Dermis microvascular lymphatic vessel endothelial cell (primary cell): ENCODE measurements around the gene TRIP13. TPM values are rescaled to one million over a fixed set of nuclear protein-coding genes. Genes with fewer than 3 reads are reported as not detected.

Source experiments
- DNase-seq, 2 donors: peaks; one replicate each; pipeline versions ENCODE4 v3.0.0 to v3.0.0-alpha.2; 2010; ENCODE audit warnings: low read depth in 2 of 2
- total RNA-seq: library from RNA; depleted of rRNA; stranded (reverse); fragments of >200 nt; gene quantifications from 2 replicates; pipeline ENCODE4 v1.2.1, GENCODE V29; 2014

Gene TRIP13
- total RNA-seq, 1 donor from 2014 or later, result 19.4 TPM

DNA sequence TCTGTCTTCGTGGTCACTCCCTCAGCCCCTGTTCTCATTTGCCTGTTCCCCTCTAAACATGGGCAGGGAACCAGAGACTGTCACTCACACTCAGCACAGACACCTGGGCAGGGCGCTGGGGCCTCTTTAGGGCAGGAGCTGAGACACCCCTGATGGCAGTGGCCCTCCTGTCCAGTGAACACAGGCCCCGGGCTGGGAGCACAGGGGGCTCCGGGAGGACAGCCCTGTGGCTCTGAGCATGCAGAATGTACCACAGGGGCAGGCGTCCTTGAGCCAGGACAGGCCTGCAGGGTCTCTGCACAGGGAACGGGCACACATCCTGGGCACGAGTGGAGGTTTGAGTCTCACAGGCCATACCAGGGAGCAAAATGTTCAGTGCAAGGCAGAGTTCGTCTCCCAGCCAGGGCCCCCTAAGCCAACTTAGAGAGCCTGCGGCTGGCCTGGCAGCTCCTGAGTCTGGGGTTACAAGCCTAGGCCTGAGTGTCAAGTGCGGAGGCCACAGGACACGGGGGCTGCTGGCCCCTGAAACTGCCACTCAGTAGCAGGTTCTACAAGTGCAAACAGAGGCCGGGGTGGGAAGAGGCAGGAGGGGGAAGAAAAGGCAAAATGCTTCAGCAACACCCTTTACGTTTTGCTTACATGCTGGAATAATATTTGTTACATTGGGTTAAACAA lies 60.0 kb downstream of the TRIP13 start:
- DNase-seq, result no peak

DNA sequence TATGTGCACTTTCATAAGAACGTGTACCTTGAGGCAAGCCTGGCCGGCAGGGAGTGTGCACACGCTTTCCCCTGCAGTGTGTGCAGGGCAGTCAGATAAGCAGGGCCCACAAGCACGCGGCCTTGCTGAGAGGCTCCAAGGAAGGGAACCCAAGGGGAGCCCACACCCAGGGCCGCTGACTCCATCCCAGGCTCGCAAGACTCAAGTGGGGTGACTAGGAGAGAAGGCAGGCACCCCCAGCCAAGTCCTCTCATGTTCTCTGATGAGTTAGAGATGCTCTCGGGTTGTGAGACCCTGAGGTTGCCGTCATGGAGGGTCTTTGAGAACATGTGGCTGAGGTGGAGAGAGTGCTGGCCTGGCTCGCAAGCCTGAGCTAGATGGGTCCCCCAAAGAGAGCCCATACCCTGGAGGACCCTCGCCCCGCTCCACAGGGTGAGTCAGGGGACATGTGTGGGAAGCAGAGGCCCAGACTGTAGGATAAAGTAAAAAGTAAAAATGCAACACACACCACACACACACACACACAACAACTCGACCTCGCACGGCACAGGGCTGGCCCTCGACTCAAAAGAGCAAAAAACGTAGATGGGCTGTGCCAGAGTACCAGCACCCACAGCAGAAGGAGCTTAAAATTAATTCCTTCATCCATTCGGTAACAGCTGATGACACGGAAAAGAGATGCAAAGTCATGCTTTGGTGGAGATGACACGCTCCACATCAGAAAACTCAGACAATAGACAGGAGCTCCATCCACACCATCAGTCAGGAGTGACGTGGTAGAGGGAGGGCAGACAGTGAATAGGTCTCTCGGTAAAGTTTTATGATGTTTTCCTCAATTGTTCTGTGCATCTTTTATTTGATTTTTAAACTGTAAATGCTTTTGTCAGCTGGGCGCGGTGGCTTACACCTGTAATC lies 61.1 kb downstream of the TRIP13 start:
- no peak for DNase-seq

GRCh38 chr5:955886-956761 lies 63.4 kb downstream of the TRIP13 start:
- DNase-seq, result no peak

GRCh38 chr5:956941-957747 lies 64.5 kb downstream of the TRIP13 start:
- peak; percentile 73 for DNase-seq

GRCh38 chr5:957748-958485 lies 65.2 kb downstream of the TRIP13 start:
- DNase-seq, result peak in 1 of 2 donors; percentile 28

DNA sequence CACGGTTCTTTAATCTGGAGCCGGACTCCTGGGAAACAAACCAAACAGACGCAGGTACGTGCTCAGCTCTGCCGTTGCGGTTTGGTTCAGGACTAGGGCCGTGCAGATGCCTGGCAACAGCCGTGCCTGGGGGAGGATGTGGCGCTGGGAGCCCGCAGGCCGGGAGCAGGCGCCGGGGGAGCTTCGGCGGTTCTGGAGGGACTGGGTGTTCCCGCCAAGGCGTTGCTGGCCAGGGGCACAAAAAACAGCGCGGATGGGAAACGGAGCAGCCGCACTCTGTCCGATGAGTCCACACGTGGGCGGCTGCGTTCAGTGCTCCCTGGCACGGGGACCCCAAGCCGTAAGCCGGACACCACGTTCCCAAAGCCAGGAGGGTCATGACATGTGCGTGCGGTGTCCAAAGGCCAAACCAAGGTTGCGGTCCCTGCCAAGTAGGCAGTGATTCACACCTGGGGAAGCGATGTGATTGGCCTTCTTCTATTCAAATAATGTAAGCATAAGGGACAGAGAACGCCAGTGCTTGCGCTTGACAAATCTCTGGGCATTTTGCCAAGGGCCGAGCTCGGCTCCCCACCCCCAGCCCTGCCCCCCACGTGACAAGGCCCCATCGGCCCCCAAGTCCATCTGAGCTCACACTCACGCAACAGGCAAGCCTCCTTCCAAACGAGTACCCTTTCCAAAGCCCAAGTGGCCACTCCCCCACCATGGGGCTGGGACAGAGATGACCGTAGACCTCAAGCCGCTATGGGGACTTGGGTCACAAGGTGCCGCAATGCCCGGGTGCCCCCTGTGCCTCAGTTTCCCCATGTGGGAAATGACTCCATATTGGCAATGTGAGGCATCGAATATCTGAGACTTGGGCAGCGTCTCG lies 66.3 kb downstream of the TRIP13 start:
- DNase-seq, result no peak

GRCh38 chr5:959581-960531 lies 67.2 kb downstream of the TRIP13 start:
- no peak for DNase-seq

GRCh38 chr5:960551-960950 lies 67.9 kb downstream of the TRIP13 start:
- no peak for DNase-seq

GRCh38 chr5:961002-961710 lies 68.5 kb downstream of the TRIP13 start:
- no peak for DNase-seq

DNA sequence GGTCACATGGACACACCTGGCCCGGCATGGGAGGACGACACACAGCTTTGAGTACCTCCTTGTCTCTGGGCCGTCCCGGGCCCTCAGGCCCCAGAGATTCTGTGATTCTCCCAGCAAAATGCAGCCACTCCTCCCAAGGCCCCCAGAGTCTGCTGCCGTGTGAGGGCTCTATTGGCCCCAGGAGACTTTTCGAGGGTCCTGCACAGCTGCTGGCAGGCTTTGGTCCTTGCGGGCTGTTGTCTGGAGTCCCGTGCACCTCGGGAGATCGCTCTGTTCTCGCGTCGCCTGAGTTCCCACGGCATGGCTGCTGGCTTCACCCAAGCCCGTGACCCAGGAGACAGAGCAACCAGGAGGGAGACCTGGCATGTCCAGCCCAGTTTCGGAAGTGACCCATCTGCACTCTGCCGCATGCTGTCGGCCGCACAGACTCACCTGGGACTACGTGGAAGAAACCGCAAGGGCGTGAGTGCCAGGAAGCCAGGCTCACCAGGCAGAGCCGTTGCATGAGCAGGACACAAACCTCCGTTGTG lies 69.1 kb downstream of the TRIP13 start:
- no peak for DNase-seq

DNA sequence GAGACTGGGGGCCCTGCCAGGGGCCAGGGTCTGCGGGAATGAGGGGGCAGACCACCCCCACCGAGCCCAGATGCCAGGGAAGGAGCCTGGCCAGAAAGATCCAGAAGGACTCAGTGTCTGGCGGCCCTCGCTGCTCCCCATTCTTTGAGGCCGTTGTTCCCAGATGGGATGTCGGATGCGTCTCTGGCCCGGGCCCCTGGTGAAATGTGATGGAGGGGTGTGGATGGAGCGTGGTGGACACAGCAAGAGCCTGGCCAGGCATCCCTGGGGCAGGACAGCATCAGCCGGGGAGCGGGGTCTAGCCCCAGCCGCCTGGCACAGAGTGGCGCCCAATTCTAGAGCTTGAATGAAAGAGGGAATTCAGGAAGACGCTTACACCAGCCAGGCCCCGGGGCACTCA lies 69.7 kb downstream of the TRIP13 start:
- DNase-seq, result no peak

GRCh38 chr5:962801-963200 lies 70.1 kb downstream of the TRIP13 start:
- DNase-seq, result no peak

GRCh38 chr5:963310-963672 lies 70.6 kb downstream of the TRIP13 start:
- DNase-seq, result no peak

DNA sequence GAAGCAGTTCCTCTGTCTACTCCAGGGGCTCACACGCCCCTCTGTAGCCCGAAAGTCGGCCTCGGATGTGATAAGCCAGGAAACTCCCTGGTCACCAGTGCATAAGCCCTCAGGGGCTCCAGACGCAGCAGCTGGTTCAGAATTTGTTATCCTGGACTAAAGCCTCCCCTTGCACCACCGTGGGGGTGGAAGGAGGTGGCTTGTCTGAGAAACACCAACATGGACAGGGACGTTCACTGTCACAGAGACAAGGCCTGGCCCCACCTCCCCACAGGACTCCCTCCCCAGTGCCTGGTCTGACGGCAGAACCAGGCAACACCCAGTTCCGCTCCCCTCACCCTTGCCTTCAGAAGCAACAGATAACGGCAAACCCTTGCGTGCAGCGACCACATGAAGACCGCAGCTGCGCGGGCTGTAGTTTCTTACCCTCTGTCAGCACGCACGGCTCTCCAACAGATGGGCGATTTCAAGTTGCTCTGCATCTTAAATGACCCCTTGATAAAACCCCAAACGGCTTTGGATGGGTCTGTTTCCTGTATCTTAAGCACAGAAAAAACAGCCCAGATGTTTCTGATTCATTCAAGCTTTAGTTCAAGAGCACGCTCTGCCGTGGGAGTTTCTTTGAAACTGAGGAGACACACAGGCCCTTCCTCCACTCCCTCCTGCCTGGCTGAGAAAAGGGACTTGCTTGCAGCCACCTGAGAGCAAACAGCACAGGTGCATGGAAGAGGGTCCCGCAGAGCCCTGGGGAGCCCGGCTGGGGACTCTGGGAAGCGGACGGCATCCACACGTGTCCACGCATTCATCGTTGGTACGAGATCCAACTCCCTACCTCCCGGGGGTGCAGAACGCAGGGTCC lies 71.2 kb downstream of the TRIP13 start:
- DNase-seq, result no peak

DNA sequence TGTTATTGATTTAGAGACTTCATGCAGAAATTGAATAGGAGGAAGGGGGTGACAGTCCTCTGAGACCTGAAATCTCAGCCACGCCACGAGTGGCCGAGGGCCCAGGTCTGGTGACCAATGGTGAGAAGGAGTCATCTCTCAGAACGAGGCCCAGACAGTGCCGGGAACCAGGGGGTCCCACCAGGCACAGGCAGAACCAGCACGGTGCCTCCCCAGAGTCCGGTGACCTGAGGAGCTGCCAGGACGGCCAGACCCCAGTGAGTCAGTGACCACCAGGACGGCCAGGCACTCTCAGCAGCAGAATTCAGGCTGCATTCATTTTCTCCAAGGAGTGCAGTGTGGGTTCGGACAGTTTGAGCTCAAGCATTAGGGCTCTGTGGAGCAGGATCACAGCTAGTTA lies 72.1 kb downstream of the TRIP13 start:
- no peak for DNase-seq

- no peak for DNase-seq
These were observed 73.1 kb downstream of the TRIP13 start for GRCh38 chr5:965604-966344.
